Hepatocyte (in vitro differentiated cells): ENCODE measurements around the gene SLC27A4.

Source experiments
- CTCF ChIP-seq: fragments of 200-600 bp; sonication (generic); IDR thresholded peaks from 2 replicates; pipeline ENCODE4 v1.5.1; 2016; ENCODE audit warnings: antibody characterized with exemption, mild to moderate bottlenecking; ENCODE audit not compliant: poor library complexity
- EZH2 ChIP-seq: fragments of 200-600 bp; sonication (generic); IDR thresholded peaks from 2 replicates; pipeline ENCODE4 v1.6.1; 2016; ENCODE audit warnings: antibody characterized with exemption, mild to moderate bottlenecking, borderline replicate concordance
- EZH2phosphoT487 ChIP-seq: fragments of 200-600 bp; sonication (generic); IDR thresholded peaks from one replicate; pipeline ENCODE4 v1.6.1; 2018; ENCODE audit warnings: antibody characterized with exemption, mild to moderate bottlenecking, low read depth, moderate library complexity; ENCODE audit not compliant: unreplicated experiment, severe bottlenecking

DNA sequence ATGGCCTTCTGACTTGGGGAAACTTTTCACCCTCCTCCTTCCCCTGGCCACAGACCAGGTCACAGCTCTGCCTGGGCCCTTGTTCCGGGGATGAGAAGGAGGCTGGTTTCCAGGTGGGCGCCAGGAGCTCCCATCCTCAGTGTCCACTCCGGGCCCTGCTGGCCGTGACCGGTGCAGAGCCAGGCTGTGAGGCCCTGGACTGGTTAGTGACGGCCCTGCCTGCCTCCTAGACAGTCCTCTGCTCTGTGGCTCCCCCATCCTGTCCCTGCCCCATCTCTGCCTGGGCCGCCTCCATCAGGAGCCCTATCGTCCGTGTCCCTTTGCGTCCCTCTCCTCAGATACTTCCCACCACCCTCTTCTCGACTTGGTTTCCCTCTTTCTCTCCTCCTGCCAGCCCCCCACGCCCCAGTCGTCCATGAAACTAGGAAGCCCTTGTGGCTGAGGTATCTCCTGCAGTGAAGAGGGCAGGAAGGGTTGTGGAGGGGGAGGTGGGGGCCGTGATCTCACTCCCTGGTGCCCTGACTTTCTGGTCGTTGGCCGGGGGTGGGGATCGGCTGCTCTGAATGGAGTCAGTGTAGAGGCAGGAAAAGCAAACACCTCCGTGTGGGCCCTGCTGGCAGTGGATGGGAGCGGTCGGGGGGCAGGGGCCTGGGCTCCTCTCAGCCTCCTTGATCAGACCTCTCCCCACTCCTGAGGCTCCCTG, 64.9 kb downstream of the SLC27A4 start:
- TF ChIP-seq CTCF (no peak), EZH2phosphoT487 (no peak), EZH2 (no peak)
